ENCODE measurements around the gene VHLL.

DNA sequence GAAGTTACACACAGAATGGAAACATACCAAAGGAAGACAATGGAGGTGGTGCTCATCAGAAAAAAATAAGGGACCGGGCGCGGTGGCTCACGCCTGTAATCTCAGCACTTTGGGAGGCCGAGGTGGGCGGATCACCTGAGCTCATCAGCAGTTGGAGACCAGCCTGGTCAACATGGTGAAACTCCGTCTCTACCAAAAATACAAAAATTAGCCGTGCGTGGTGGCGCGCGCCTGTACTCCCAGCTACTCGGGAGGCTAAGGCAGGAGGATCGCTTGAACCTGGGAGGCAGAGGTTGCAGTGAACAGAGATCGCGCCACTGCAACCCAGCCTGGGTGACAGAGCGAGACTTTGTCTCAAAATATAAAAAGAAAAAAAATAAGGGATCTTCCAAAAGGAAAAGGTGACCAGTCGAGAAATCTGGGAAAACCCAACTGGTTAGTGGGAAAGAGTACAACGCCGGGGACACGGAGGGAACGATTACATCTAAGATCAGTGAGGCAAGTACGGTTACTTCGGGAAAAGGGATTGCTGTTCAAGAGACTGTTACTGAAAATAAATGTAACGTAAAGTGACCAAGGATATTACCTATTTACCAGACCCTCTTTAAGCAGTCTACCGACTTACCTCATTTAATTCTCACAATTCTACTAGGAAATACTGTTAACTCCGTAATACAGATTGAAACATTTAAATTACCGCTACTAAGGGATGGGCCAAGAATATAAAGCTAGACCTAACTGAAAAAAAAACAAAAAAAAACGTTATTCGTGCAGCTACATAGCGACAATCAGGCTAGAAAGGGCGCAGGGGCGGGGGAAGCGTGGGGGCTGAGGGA lies 38.2 kb upstream of the VHLL start:
- no peak for TF ChIP-seq EZH2 (IDR thresholded peaks at IDR 0.05; ENCODE audit: borderline replicate concordance, low read length)
- TF ChIP-seq, protein P1, sequence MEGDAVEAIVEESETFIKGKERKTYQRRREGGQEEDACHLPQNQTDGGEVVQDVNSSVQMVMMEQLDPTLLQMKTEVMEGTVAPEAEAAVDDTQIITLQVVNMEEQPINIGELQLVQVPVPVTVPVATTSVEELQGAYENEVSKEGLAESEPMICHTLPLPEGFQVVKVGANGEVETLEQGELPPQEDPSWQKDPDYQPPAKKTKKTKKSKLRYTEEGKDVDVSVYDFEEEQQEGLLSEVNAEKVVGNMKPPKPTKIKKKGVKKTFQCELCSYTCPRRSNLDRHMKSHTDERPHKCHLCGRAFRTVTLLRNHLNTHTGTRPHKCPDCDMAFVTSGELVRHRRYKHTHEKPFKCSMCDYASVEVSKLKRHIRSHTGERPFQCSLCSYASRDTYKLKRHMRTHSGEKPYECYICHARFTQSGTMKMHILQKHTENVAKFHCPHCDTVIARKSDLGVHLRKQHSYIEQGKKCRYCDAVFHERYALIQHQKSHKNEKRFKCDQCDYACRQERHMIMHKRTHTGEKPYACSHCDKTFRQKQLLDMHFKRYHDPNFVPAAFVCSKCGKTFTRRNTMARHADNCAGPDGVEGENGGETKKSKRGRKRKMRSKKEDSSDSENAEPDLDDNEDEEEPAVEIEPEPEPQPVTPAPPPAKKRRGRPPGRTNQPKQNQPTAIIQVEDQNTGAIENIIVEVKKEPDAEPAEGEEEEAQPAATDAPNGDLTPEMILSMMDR (conservative IDR thresholded peaks at IDR 0.05 in 1 of 2, IDR thresholded peaks at IDR 0.05 in 1 of 2; ENCODE audit: extremely low read depth in 1 of 2, insufficient read depth in 1 of 2, low read depth in 1 of 2, low read length in 2 of 2) = no peak

All from mammary epithelial cell (primary cell).